GM21723 (cell line): ENCODE measurements around the gene EEIG2.
A peak's percentile ranks its signal among the peaks of the same experiment; 100 is the strongest.
"Not testable (repeated sequence)": the region's sequence is repeated elsewhere in the genome, so short reads cannot be mapped to it uniquely, and the experiment has no call there.

ENCODE experiments used
- ATAC-seq: cut with Tn5 transposase; IDR thresholded peaks from one replicate; pipeline ENCODE4 v1.9.1; 2021; ENCODE audit warnings: mild to moderate bottlenecking, moderate library complexity; ENCODE audit not compliant: unreplicated experiment

The EEIG2 gene

GRCh38 chr1:108559215-108560186 is at the start of gene EEIG2:
Gene EEIG2, plus strand, starts transcription at chr1:108560100. Its CDS starts 329 bp downstream, at chr1:108560429.
- ATAC-seq, result peak; percentile 75

GRCh38 chr1:108511764-108512163 is 48.1 kb upstream of the EEIG2 start:
- ATAC-seq, result no peak

- ATAC-seq, result no peak
Measured at GRCh38 chr1:108512239-108513043, 47.5 kb upstream of the EEIG2 start.

- ATAC-seq, result no peak
Measured at GRCh38 chr1:108513044-108513415, 46.9 kb upstream of the EEIG2 start.

- ATAC-seq, result not testable (repeated sequence)
Measured at GRCh38 chr1:108513914-108514313, 46.0 kb upstream of the EEIG2 start.

- not testable (repeated sequence) for ATAC-seq
Measured at GRCh38 chr1:108517301-108517897, 42.5 kb upstream of the EEIG2 start.

- ATAC-seq, result no peak
Measured at GRCh38 chr1:108521990-108522393, 37.9 kb upstream of the EEIG2 start.

- ATAC-seq, result no peak
Measured at GRCh38 chr1:108523829-108524228, 36.1 kb upstream of the EEIG2 start.

GRCh38 chr1:108524676-108525075 is 35.2 kb upstream of the EEIG2 start:
- no peak for ATAC-seq

GRCh38 chr1:108527135-108527534 is 32.8 kb upstream of the EEIG2 start:
- ATAC-seq, result no peak

- no peak for ATAC-seq
Measured at GRCh38 chr1:108527837-108528236, 32.1 kb upstream of the EEIG2 start.

GRCh38 chr1:108531444-108531843 is 28.5 kb upstream of the EEIG2 start:
- no peak for ATAC-seq

- ATAC-seq, result no peak
Measured at GRCh38 chr1:108532730-108533129, 27.2 kb upstream of the EEIG2 start.

- peak; percentile 75 for ATAC-seq
Measured at GRCh38 chr1:108533351-108534083, 26.4 kb upstream of the EEIG2 start.

- ATAC-seq, result no peak
Measured at GRCh38 chr1:108534759-108535158, 25.1 kb upstream of the EEIG2 start.

- ATAC-seq, result not testable (repeated sequence)
Measured at GRCh38 chr1:108535315-108535897, 24.5 kb upstream of the EEIG2 start.

GRCh38 chr1:108536021-108536420 is 23.9 kb upstream of the EEIG2 start:
- not testable (repeated sequence) for ATAC-seq

GRCh38 chr1:108536791-108537190 is 23.1 kb upstream of the EEIG2 start:
- not testable (repeated sequence) for ATAC-seq

- no peak for ATAC-seq
Measured at GRCh38 chr1:108537976-108538375, 21.9 kb upstream of the EEIG2 start.

- ATAC-seq, result no peak
Measured at GRCh38 chr1:108540977-108541376, 18.9 kb upstream of the EEIG2 start.
